GM20000 (cell line): Measurements from ENCODE around the gene DNAH10.

Experiments
- DNase-seq: peaks from one replicate; pipeline ENCODE4 v3.0.0; 2012; ENCODE audit warnings: low spot score
- CTCF ChIP-seq: IDR thresholded peaks from 2 replicates; pipeline ENCODE4 v1.5.1; 2012; ENCODE audit warnings: mild to moderate bottlenecking, control low read depth; ENCODE audit errors: extremely low read depth, missing control alignments

The DNAH10 gene

GRCh38 chr12:123839826-123840225 lies 77.7 kb downstream of the DNAH10 start:
- DNase-seq, result no peak
- no peak for TF ChIP-seq CTCF

GRCh38 chr12:123840765-123841425 lies 78.8 kb downstream of the DNAH10 start:
- no peak for DNase-seq
- TF ChIP-seq CTCF, result no peak

- TF ChIP-seq CTCF, result no peak
- DNase-seq, result no peak
Observed at GRCh38 chr12:123843912-123844748, 82.0 kb downstream of the DNAH10 start.

GRCh38 chr12:123845881-123846280 lies 83.8 kb downstream of the DNAH10 start:
- TF ChIP-seq CTCF, result no peak

GRCh38 chr12:123846340-123846739 lies 84.2 kb downstream of the DNAH10 start:
- no peak for DNase-seq
- TF ChIP-seq CTCF, result no peak

More at GRCh38 chr12:123845881-123846280, 83.8 kb downstream of the DNAH10 start:
- DNase-seq, result no peak

GRCh38 chr12:123847019-123847418 lies 84.9 kb downstream of the DNAH10 start:
- no peak for TF ChIP-seq CTCF
- DNase-seq, result no peak

DNA sequence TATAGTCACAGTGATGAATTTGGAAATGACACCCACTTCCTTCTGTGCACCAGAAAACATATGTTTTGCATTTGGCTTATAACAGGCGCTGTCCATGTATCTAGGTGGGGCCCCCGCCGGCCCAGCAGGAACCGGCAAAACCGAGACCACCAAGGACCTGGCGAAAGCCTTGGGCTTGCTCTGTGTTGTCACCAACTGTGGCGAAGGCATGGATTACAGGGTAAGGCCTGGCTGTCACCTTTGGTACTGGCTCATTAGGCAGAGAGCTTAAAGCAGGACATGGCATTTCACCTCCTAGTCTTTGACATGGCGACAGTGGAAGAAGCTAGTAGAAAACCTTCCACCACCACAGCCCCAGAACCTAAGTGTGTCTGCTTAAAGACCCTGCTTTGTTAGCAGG lies 85.8 kb downstream of the DNAH10 start:
- no peak for DNase-seq
- no peak for TF ChIP-seq CTCF
